NCI-H82 treated with DMSO at 0.1 percent for 48 hours (cell line): ENCODE results near the gene BCKDHA.
"Not testable (repeated sequence)": the region's sequence is repeated elsewhere in the genome, so short reads cannot be mapped to it uniquely, and the experiment has no call there.

Experiments
- DNase-seq: peaks from one replicate; lab custom pipeline; 2025; ENCODE audit not compliant: unreplicated experiment; lab: John Stamatoyannopoulos, UW

BCKDHA gene

GRCh38 chr19:41443813-41444455 is 46.3 kb downstream of the BCKDHA start:
- no peak for DNase-seq

GRCh38 chr19:41445575-41445974 is 48.0 kb downstream of the BCKDHA start:
- no peak for DNase-seq

GRCh38 chr19:41447732-41448332 is 50.2 kb downstream of the BCKDHA start:
- DNase-seq = no peak

GRCh38 chr19:41449079-41449864 is 51.7 kb downstream of the BCKDHA start:
- peak; percentile 52 for DNase-seq

- no peak for DNase-seq
Observed at GRCh38 chr19:41449865-41450178, 52.2 kb downstream of the BCKDHA start.

GRCh38 chr19:41452584-41453275 is 55.1 kb downstream of the BCKDHA start:
- DNase-seq = no peak

- no peak for DNase-seq
Observed at GRCh38 chr19:41455936-41456335, 58.3 kb downstream of the BCKDHA start.

- no peak for DNase-seq
Observed at GRCh38 chr19:41456342-41456918, 58.8 kb downstream of the BCKDHA start.

- DNase-seq = no peak
Observed at GRCh38 chr19:41457241-41457640, 59.6 kb downstream of the BCKDHA start.

- DNase-seq = no peak
Observed at GRCh38 chr19:41462497-41462896, 64.9 kb downstream of the BCKDHA start.

- not testable (repeated sequence) for DNase-seq
Observed at GRCh38 chr19:41463257-41464256, 65.9 kb downstream of the BCKDHA start.
